ENCODE data around the gene MYOZ1. TPM values are rescaled to one million over a fixed set of nuclear protein-coding genes. Genes with fewer than 3 reads are reported as not detected.

The MYOZ1 gene
- total RNA-seq, 4 donors from 2014 or later: 560 to 1,364 (median 992) TPM

- ATAC-seq (no peak), DNase-seq (no peak)
- H3K36me3 ChIP-seq: peaks cover 0 to 10% of the 10 kb centered on the region in 2 donors
- peak overlapping the region; percentile 54 to 61 (median 56) for H3K4me3 ChIP-seq
- peak overlapping the region; percentile 96 to 99 (median 98) for H3K27ac ChIP-seq
- H3K9me3 ChIP-seq: no peaks in the 10 kb centered on the region
- no peak for TF ChIP-seq POLR2A (IDR thresholded peaks at IDR 0.05)
- TF ChIP-seq, protein P1, sequence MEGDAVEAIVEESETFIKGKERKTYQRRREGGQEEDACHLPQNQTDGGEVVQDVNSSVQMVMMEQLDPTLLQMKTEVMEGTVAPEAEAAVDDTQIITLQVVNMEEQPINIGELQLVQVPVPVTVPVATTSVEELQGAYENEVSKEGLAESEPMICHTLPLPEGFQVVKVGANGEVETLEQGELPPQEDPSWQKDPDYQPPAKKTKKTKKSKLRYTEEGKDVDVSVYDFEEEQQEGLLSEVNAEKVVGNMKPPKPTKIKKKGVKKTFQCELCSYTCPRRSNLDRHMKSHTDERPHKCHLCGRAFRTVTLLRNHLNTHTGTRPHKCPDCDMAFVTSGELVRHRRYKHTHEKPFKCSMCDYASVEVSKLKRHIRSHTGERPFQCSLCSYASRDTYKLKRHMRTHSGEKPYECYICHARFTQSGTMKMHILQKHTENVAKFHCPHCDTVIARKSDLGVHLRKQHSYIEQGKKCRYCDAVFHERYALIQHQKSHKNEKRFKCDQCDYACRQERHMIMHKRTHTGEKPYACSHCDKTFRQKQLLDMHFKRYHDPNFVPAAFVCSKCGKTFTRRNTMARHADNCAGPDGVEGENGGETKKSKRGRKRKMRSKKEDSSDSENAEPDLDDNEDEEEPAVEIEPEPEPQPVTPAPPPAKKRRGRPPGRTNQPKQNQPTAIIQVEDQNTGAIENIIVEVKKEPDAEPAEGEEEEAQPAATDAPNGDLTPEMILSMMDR (IDR thresholded peaks at IDR 0.05 in 4 of 5, conservative IDR thresholded peaks at IDR 0.05 in 1 of 5): no peak
- in situ Hi-C loops (cut with MboI; ENCODE audit: low sequenced_read_pairs in 4 of 4): loop anchor here in 2 of 4 donors (10.0 to 25.0 kb wide), 2 partner anchors 73 to 386 kb away; partner anchors contain the start of gene MRPS16 (in 1 of the 2)
- H3K4me1 ChIP-seq: peaks cover 76 to 81% of the 10 kb centered on the region in 2 donors
- intact Hi-C loops (cut with DNase I; ENCODE audit: low total_unique reads): loop anchor here (10.0 kb wide), 1 partner anchor 383 kb away; no protein-coding TSS in a partner anchor
- no peaks in the 10 kb centered on the region for H3K27me3 ChIP-seq
Observed at GRCh38 chr10:73647875-73648651, 6.8 kb upstream of the MYOZ1 start.

GRCh38 chr10:73647211-73647874 is 6.1 kb upstream of the MYOZ1 start:
- Histone ChIP-seq H3K9me3 (no peaks in the 10 kb centered on the region), H3K36me3 (peaks cover 0 to 3% of the 10 kb centered on the region in 2 donors), H3K4me3 (peak overlapping the region; percentile 54 to 61 (median 56)), H3K4me1 (peaks cover 75 to 76% of the 10 kb centered on the region in 2 donors), H3K27me3 (no peaks in the 10 kb centered on the region), H3K27ac (peak overlapping the region; percentile 96 to 99 (median 98))
- TF ChIP-seq, protein P1 (IDR thresholded peaks at IDR 0.05 in 4 of 5, conservative IDR thresholded peaks at IDR 0.05 in 1 of 5): no peak
- no peak for TF ChIP-seq POLR2A (IDR thresholded peaks at IDR 0.05)
- no peak for DNase-seq
- ATAC-seq: no peak
- intact Hi-C loops (cut with DNase I; ENCODE audit: low total_unique reads): loop anchor here (10.0 kb wide), 1 partner anchor 383 kb away; no protein-coding TSS in a partner anchor
- in situ Hi-C loops (cut with MboI; ENCODE audit: low sequenced_read_pairs in 4 of 4): loop anchor here in 2 of 4 donors (10.0 to 25.0 kb wide), 2 partner anchors 73 to 385 kb away; partner anchors contain the start of gene MRPS16 (in 1 of the 2)

DNA sequence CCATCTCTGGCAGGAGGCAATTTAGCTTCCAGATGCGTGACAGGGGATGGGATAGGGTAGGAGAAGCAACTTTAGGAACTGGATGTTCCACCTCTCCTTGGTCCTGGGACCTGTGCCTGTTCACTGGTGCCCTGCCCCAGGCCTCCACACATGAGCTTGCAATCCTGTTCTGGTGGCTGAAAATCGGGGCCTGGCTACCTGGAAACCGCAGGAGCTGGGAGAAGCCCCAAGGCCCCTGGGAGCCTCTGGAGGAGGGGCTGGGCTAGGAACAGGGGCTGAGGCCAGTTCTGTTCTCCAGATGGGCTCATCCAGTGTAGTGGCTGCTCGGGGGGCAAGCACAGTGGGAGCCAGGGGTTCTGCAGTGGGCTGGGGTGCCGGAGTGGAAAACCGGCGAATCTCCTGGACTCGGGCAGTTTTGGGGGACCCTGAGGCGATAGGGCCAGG is 5.3 kb upstream of the MYOZ1 start:
- ATAC-seq (peak; percentile 51 to 70), DNase-seq (peak; percentile 83 to 90)
- no peaks in the 10 kb centered on the region for H3K36me3 ChIP-seq
- peak in 1 of 2 donors; percentile 5 for TF ChIP-seq POLR2A (IDR thresholded peaks at IDR 0.05)
- TF ChIP-seq, protein P1 (IDR thresholded peaks at IDR 0.05 in 4 of 5, conservative IDR thresholded peaks at IDR 0.05 in 1 of 5): no peak
- intact Hi-C loops (cut with DNase I; ENCODE audit: low total_unique reads) (loop anchor here (10.0 kb wide), 1 partner anchor 382 kb away; no protein-coding TSS in a partner anchor), in situ Hi-C loops (cut with MboI; ENCODE audit: low sequenced_read_pairs in 4 of 4) (loop anchor here in 2 of 4 donors (10.0 to 25.0 kb wide), 2 partner anchors 72 to 384 kb away; partner anchors contain the start of gene MRPS16 (in 1 of the 2))
- peak overlapping the region in 2 of 4 donors; percentile 56 to 61 for H3K4me3 ChIP-seq
- peak overlapping the region; percentile 96 to 99 (median 98) for H3K27ac ChIP-seq
- H3K4me1 ChIP-seq: peaks cover 81% of the 10 kb centered on the region in 2 donors
- H3K9me3 ChIP-seq: no peaks in the 10 kb centered on the region
- no peaks in the 10 kb centered on the region for H3K27me3 ChIP-seq

DNA sequence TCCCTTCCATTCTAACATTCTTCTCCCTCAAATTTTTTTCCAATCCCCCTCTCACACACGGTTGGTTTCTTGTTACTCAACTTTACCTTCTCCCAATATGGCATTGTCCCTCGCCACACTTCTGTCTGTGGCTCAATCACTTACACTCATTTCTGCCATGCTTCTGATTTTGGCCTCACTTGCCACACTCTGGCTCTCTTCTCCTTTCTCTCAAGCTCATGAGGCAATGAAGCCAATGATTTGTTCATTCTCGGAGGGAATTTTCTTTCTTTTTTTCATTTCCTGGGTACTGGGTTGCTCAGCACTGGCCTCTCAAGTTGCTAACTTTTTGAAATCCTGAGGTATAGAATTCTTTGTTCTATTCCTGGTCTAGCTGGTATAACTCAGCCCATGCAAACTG is 4.0 kb upstream of the MYOZ1 start:
- Histone ChIP-seq H3K27me3 (no peaks in the 10 kb centered on the region), H3K4me1 (peaks cover 77 to 81% of the 10 kb centered on the region in 2 donors), H3K36me3 (no peaks in the 10 kb centered on the region), H3K4me3 (no peak overlapping the region), H3K9me3 (no peaks in the 10 kb centered on the region), H3K27ac (peak overlapping the region; percentile 96 to 99 (median 98))
- in situ Hi-C loops (cut with MboI; ENCODE audit: low sequenced_read_pairs in 4 of 4): loop anchor here in 2 of 4 donors (10.0 to 25.0 kb wide), 2 partner anchors 70 to 383 kb away; partner anchors contain the start of gene MRPS16 (in 1 of the 2)
- intact Hi-C loops (cut with DNase I; ENCODE audit: low total_unique reads): loop anchor here (10.0 kb wide), 1 partner anchor 380 kb away; no protein-coding TSS in a partner anchor
- TF ChIP-seq, protein P1 (IDR thresholded peaks at IDR 0.05 in 4 of 5, conservative IDR thresholded peaks at IDR 0.05 in 1 of 5): no peak
- no peak for TF ChIP-seq POLR2A (IDR thresholded peaks at IDR 0.05)
- DNase-seq (no peak), ATAC-seq (peak in 1 of 2 donors; percentile 12)
